GM12872 (cell line): Measurements from ENCODE around the gene CD6.

Experiments
- TF ChIP-seq, protein P1 (sequence below): IDR thresholded peaks from 3 replicates; pipeline ENCODE4 v1.5.1; 2011; ENCODE audit warnings: low read depth, mild to moderate bottlenecking, low read length, moderate library complexity; ENCODE audit not compliant: insufficient read depth

The CD6 gene

GRCh38 chr11:60924906-60925853 lies 46.3 kb upstream of the CD6 start:
- TF ChIP-seq, protein P1, sequence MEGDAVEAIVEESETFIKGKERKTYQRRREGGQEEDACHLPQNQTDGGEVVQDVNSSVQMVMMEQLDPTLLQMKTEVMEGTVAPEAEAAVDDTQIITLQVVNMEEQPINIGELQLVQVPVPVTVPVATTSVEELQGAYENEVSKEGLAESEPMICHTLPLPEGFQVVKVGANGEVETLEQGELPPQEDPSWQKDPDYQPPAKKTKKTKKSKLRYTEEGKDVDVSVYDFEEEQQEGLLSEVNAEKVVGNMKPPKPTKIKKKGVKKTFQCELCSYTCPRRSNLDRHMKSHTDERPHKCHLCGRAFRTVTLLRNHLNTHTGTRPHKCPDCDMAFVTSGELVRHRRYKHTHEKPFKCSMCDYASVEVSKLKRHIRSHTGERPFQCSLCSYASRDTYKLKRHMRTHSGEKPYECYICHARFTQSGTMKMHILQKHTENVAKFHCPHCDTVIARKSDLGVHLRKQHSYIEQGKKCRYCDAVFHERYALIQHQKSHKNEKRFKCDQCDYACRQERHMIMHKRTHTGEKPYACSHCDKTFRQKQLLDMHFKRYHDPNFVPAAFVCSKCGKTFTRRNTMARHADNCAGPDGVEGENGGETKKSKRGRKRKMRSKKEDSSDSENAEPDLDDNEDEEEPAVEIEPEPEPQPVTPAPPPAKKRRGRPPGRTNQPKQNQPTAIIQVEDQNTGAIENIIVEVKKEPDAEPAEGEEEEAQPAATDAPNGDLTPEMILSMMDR = no peak

GRCh38 chr11:60925868-60926267 lies 45.6 kb upstream of the CD6 start:
- TF ChIP-seq, protein P1 = no peak

- TF ChIP-seq, protein P1 = no peak
Observed at GRCh38 chr11:60926500-60926899, 45.0 kb upstream of the CD6 start.

- TF ChIP-seq, protein P1 = no peak
Observed at GRCh38 chr11:60927061-60927592, 44.4 kb upstream of the CD6 start.

GRCh38 chr11:60927600-60927999 lies 43.9 kb upstream of the CD6 start:
- TF ChIP-seq, protein P1 = no peak

DNA sequence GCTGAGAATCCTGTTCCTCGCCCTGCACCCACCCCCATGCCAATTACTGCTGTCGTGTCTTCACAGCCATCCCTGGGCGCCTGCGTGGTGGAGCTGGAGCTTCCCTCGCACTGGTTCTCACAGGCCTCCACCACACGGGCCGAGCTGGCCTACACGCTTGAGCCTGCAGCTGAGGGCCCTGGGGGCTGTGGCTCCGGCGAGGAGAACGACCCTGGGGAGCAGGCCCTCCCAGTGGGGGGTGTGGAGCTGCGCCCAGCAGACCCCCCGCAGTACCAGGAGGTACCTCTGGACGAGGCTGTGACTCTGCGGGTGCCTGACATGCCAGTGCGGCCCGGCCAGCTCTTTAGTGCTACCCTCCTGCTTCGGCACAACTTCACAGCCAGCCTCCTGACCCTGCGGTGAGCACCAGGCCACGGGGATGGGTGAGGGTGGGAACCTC lies 42.9 kb upstream of the CD6 start:
- TF ChIP-seq, protein P1 = no peak

DNA sequence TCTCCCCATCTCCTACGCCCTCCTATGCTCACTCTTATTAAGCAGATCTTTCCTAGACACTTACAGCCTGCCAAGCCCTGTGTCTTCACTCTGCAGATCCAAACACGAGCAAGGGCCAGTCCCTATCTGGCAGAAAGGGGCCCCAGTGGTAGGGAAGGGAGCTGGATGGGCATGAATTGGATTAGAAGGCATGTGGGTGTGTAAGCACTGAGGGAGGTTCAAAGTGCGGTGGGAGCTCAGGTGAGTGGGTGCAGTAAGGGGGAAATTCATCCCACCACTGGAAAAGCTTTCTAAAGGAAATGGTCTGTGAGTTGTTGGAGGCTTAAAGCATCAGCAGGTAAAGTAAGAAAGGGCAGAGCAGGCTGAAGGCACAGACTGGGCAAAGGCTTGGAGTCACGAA lies 41.7 kb upstream of the CD6 start:
- TF ChIP-seq, protein P1 = no peak
